HPDE6-E6E7 (cell line): ENCODE measurements around the gene SMG1.
"Not testable (repeated sequence)": the region's sequence is repeated elsewhere in the genome, so short reads cannot be mapped to it uniquely, and the experiment has no call there.

Experiments used
- DNase-seq: peaks from one replicate; pipeline ENCODE4 v3.0.0; 2011; ENCODE audit warnings: missing footprints; ENCODE audit errors: extremely low spot score

SMG1 gene

DNA sequence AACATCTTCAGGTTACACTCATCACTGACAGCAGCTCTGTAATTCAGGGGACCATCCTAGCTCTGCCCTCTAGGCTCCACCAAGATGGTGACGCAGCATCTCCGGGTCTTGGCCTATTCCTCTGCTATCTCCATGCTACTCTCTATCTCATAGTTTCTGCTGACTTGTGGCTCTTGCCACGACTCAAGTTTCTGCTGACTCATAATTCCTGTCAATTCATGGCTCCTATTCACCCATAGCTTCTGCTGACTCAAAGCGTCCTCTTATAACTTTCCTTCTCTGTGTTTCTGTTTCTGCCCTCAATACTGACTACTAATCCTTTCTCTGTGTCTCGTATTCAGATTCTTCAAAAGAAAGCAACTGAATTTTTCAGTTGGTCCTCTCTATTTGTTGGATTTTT is 163.5 kb downstream of the SMG1 start:
- not testable (repeated sequence) for DNase-seq

DNA sequence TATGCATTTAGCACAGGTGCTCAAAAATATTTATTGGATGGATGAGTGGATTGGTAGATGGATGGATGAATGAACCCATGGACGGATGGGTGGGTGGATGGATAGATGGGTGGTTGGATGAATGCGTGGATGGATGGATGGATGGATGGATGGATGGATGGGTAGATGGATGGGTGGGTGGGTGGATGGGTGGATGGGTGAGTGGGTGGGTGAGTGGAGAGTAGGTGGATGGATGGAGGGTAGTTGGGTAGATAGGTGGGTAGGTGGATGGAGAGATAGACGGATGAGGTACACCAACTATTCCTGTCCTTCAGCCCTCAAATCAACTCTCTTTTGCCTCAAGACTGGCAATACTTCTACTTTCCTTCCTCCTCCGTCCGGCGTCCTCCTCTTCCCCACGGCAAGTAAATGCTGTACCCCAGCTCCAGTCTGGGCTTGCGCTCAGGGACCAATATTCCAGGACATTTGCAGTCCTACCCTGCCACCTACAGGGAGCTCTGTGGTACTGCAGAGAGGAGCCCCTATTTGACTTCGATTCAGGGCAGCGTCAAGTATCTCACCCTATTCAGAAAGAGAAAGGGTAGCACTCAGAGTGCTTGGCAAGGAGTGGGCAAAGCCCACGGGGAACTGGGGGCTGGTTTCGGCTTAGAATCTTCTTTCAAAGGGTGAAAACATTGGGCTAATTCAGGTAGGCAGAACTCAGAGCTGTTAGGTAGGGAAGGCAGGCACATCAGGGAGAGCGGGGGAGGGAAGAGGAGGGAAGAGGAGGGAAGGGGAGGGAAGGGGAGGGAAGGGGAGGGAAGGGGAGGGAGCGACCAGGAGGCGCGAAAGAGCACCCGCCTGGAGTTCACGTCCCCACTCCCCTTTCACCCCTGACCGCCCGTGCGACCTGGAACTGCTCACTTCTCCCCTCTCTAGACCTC is 166.3 kb downstream of the SMG1 start:
- not testable (repeated sequence) for DNase-seq

- DNase-seq, result not testable (repeated sequence)
Observed at GRCh38 chr16:18757960-18758660, 168.1 kb downstream of the SMG1 start.

- not testable (repeated sequence) for DNase-seq
Observed at GRCh38 chr16:18756639-18757038, 169.6 kb downstream of the SMG1 start.
